CD4-positive, CD25-positive, alpha-beta regulatory T cell (primary cell): ENCODE results near the gene NUP37. TPM values are rescaled to one million over a fixed set of nuclear protein-coding genes. Genes with fewer than 3 reads are reported as not detected.
A peak's percentile ranks its signal among the peaks of the same experiment; 100 is the strongest.
"Not testable (repeated sequence)": the region's sequence is repeated elsewhere in the genome, so short reads cannot be mapped to it uniquely, and the experiment has no call there.

ENCODE experiments used
- ATAC-seq, 2 donors: fragments of 150-1000 bp; cut with Tn5 transposase; one replicate each; pipeline ENCODE4 v1.10.0; 2021; ENCODE audit warnings: low read depth in 2 of 2, moderate number of reproducible peaks in 2 of 2, moderate library complexity in 1 of 2
- DNase-seq, 3 donors: peaks; one replicate each; pipeline versions ENCODE4 v3.0.0 to v3.0.0-alpha.2; 2012 to 2022; ENCODE audit warnings: mixed read lengths in 1 of 3
- H3K27ac ChIP-seq: one replicate; pipeline ENCODE4 v1.7.0; 2013; ENCODE audit warnings: mild to moderate bottlenecking, low read length; ENCODE audit not compliant: insufficient read depth, poor library complexity, severe bottlenecking
- H3K27me3 ChIP-seq: one replicate; pipeline ENCODE4 v1.7.0; 2013; ENCODE audit warnings: low read length; ENCODE audit not compliant: control insufficient read depth, insufficient read depth
- H3K36me3 ChIP-seq: one replicate; pipeline ENCODE4 v1.7.0; 2013; ENCODE audit warnings: mild to moderate bottlenecking, low read length, moderate library complexity; ENCODE audit not compliant: control insufficient read depth, insufficient read depth
- H3K4me1 ChIP-seq: 2 replicates; pipeline ENCODE4 v1.7.0; 2013; ENCODE audit warnings: mild to moderate bottlenecking, low read length; ENCODE audit not compliant: insufficient read depth, control insufficient read depth, poor library complexity, severe bottlenecking
- H3K4me3 ChIP-seq: one replicate; pipeline ENCODE4 v1.7.0; 2013; ENCODE audit warnings: low read depth, mild to moderate bottlenecking, low read length, moderate library complexity
- H3K9me3 ChIP-seq, 2 experiments: 1 replicate in 1 of 2; 2 replicates in 1 of 2; pipeline ENCODE4 v1.7.0; 2013; ENCODE audit warnings: low read length in 2 of 2, mild to moderate bottlenecking in 1 of 2, moderate library complexity in 1 of 2; ENCODE audit not compliant: control insufficient read depth in 2 of 2
- H3K27ac Mint-ChIP-seq, 3 donors: one replicate each; pipeline ENCODE4 v1.8.0; 2020 to 2022; ENCODE audit warnings: mild to moderate bottlenecking in 3 of 3, mixed read lengths in 3 of 3, moderate library complexity in 2 of 3
- H3K27me3 Mint-ChIP-seq: one replicate; pipeline ENCODE4 v1.8.0; 2022; ENCODE audit warnings: mild to moderate bottlenecking, mixed read lengths
- H3K36me3 Mint-ChIP-seq: one replicate; pipeline ENCODE4 v1.8.0; 2020; ENCODE audit warnings: mixed read lengths
- H3K4me1 Mint-ChIP-seq, 4 donors: one replicate each; pipeline ENCODE4 v1.8.0; 2020 to 2022; ENCODE audit warnings: mixed read lengths in 4 of 4, mild to moderate bottlenecking in 1 of 4
- H3K4me3 Mint-ChIP-seq, 4 donors: one replicate each; pipeline ENCODE4 v1.8.0; 2020 to 2022; ENCODE audit warnings: mild to moderate bottlenecking in 4 of 4, mixed read lengths in 4 of 4, moderate library complexity in 3 of 4
- H3K9me3 Mint-ChIP-seq, 7 donors: one replicate each; pipeline ENCODE4 v1.8.0; 2020 to 2022; ENCODE audit warnings: mixed read lengths in 7 of 7, mild to moderate bottlenecking in 3 of 7, moderate library complexity in 2 of 7
- polyA plus RNA-seq, 4 donors: library from polyadenylated mRNA; unstranded; fragments of 300-500 nt; fragmentation: Illumina TruSeq; gene quantifications; one replicate each; pipeline ENCODE4 v1.2.3, GENCODE V29; 2021
- total RNA-seq: library from RNA; stranded (reverse); gene quantifications from one replicate; pipeline ENCODE4 v1.2.3, GENCODE V29; 2022

Gene NUP37, protein sequence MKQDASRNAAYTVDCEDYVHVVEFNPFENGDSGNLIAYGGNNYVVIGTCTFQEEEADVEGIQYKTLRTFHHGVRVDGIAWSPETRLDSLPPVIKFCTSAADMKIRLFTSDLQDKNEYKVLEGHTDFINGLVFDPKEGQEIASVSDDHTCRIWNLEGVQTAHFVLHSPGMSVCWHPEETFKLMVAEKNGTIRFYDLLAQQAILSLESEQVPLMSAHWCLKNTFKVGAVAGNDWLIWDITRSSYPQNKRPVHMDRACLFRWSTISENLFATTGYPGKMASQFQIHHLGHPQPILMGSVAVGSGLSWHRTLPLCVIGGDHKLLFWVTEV
- 17.2 TPM for total RNA-seq
- 10 to 100 TPM; 37.8 to 44.7 (median 40.7) TPM for polyA plus RNA-seq

GRCh38 chr12:102119674-102120563 lies at the start of gene NUP37, which contains the start of gene PARPBP:
TSS of gene NUP37 (minus strand) at chr12:102120114. CDS start at chr12:102118518, 1,596 bp downstream.
TSS of gene PARPBP (plus strand) at chr12:102120183. CDS start at chr12:102123889, 3,706 bp downstream.
- DNase-seq (peak; percentile 89 to 96 (median 93)), ATAC-seq (peak; percentile 96)
- Mint-ChIP-seq H3K36me3 (peaks cover 24% of the 10 kb centered on the region), H3K27ac (peak within 1 kb of the TSS; percentile 89 to 98 (median 97)), H3K4me1 (peaks cover 16 to 47% (median 34%) of the 10 kb centered on the region in 4 donors), H3K9me3 (no peaks in the 10 kb centered on the region), H3K27me3 (no peaks in the 10 kb centered on the region), H3K4me3 (peak within 1 kb of the TSS; percentile 94 to 99 (median 96))
- H3K27me3 ChIP-seq, result no peaks in the 10 kb centered on the region
- peak within 1 kb of the TSS; percentile 94 for H3K4me3 ChIP-seq
- H3K9me3 ChIP-seq, result no peaks in the 10 kb centered on the region
- H3K4me1 ChIP-seq, result peaks cover 26% of the 10 kb centered on the region
- H3K27ac ChIP-seq, result peak within 1 kb of the TSS; percentile 89
- H3K36me3 ChIP-seq, result peaks cover 16% of the 10 kb centered on the region

DNA sequence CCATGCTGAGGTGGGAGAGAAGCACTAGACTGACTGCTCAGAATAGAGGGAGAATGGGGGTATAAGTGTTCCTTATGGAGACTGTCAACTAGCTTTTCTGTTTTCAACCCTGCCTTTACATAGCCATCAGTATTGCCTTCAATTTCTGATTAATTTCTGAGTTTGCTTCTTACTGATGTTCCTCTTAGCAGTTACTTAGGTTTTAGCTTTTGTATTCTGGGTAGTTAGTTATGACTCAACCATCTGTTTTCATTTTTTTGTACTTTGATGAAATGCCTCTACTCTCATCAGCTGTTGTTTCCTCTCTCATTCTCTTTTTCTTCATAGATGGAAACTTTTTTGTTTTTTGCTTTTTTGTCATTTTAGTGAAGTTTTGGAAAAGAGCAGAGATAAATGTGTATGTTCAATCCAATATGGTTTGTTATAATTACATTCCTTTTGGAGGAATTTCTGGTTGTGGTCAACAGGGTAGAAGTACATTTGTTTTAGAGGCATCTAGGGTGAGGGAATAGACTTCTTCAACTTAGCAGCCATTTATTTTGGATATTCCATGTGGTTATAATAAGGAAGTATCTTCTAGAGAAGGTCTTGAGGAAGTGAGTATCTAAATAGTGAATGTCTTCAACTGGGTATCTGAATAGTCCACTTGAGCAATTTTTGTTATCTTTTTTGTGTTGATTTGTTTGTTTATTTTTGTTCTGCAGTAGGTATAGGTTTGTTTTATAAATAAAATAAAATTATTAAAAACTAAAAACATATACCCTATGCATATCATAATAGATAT lies 48.1 kb upstream of the NUP37 start:
- Mint-ChIP-seq H3K27ac (peak overlapping the region in 2 of 3 donors; percentile 6 to 41), H3K9me3 (no peaks in the 10 kb centered on the region), H3K27me3 (no peaks in the 10 kb centered on the region), H3K4me1 (peaks cover 4 to 19% (median 8%) of the 10 kb centered on the region in 4 donors), H3K4me3 (no peak overlapping the region), H3K36me3 (peaks cover 3% of the 10 kb centered on the region)
- Histone ChIP-seq H3K27ac (no peak overlapping the region), H3K4me1 (peaks cover 10% of the 10 kb centered on the region), H3K4me3 (no peak overlapping the region), H3K9me3 (no peaks in the 10 kb centered on the region), H3K27me3 (no peaks in the 10 kb centered on the region), H3K36me3 (no peaks in the 10 kb centered on the region)
- peak in 2 of 3 donors; percentile 3 to 57 for DNase-seq
- ATAC-seq, result peak in 1 of 2 donors; percentile 48

GRCh38 chr12:102163383-102163782 lies 43.5 kb upstream of the NUP37 start:
- ATAC-seq (no peak), DNase-seq (no peak)
- H3K36me3 ChIP-seq, result no peaks in the 10 kb centered on the region
- Mint-ChIP-seq H3K4me1 (peaks cover 0 to 14% (median 7%) of the 10 kb centered on the region in 4 donors), H3K27me3 (no peaks in the 10 kb centered on the region), H3K4me3 (no peak overlapping the region), H3K9me3 (peaks cover 0 to 1% (median 0%) of the 10 kb centered on the region in 7 donors), H3K36me3 (peaks cover 3% of the 10 kb centered on the region), H3K27ac (no peak overlapping the region)
- no peak overlapping the region for H3K4me3 ChIP-seq
- no peaks in the 10 kb centered on the region for H3K9me3 ChIP-seq
- H3K4me1 ChIP-seq, result peaks cover 10% of the 10 kb centered on the region
- H3K27me3 ChIP-seq, result no peaks in the 10 kb centered on the region
- no peak overlapping the region for H3K27ac ChIP-seq

DNA sequence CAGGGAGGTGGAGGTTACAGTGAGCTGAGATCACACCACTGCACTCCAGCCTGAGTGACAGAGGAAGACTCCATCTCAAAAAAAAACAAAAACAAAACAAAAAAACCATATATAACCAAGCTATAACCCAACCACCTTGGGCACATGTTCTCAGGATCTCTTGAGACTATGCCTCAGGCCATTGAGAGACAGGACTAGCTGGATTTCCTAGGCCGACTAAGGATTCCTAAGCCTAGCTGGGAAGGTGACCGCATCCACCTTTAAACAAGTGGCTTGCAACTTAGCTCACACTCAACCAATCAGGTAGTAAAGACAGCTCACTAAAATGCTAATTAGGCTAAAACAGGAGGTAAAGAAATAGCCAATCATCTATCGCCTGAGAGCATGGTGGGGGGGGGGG lies 35.3 kb upstream of the NUP37 start:
- H3K27ac Mint-ChIP-seq, result peak overlapping the region in 1 of 3 donors; percentile 86
- H3K9me3 Mint-ChIP-seq, H3K36me3 Mint-ChIP-seq, H3K27me3 Mint-ChIP-seq, H3K4me3 ChIP-seq, H3K36me3 ChIP-seq, ATAC-seq, H3K4me3 Mint-ChIP-seq, H3K27ac ChIP-seq, DNase-seq, H3K4me1 Mint-ChIP-seq, H3K9me3 ChIP-seq, H3K4me1 ChIP-seq, H3K27me3 ChIP-seq: not testable (repeated sequence)

DNA sequence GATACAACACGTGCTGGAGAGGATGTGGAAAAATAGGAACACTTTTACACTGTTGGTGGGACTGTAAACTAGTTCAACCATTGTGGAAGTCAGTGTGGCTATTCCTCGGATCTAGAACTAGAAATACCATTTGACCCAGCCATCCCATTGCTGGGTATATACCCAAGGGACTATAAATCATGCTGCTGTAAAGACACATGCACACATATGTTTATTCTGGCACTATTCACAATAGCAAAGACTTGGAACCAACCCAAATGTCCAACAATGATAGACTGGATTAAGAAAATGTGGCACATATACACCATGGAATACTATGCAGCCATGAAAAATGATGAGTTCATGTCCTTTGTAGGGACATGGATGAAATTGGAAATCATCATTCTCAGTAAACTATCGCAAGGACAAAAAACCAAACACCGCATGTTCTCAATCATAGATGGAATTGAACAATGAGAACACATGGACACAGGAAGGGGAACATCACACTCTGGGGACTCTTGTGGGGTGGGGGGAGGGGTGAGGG lies 27.2 kb upstream of the NUP37 start:
- not testable (repeated sequence) for H3K9me3 ChIP-seq, H3K4me3 Mint-ChIP-seq, DNase-seq, ATAC-seq, H3K27me3 ChIP-seq, H3K27ac Mint-ChIP-seq, H3K27ac ChIP-seq, H3K9me3 Mint-ChIP-seq, H3K4me3 ChIP-seq, H3K36me3 Mint-ChIP-seq, H3K4me1 ChIP-seq, H3K27me3 Mint-ChIP-seq, H3K36me3 ChIP-seq
- peaks cover 0 to 13% (median 10%) of the 10 kb centered on the region in 4 donors for H3K4me1 Mint-ChIP-seq

GRCh38 chr12:102144221-102144620 lies 24.3 kb upstream of the NUP37 start:
- no peak overlapping the region for H3K27ac Mint-ChIP-seq
- peaks cover 0 to 16% (median 6%) of the 10 kb centered on the region in 4 donors for H3K4me1 Mint-ChIP-seq
- H3K9me3 ChIP-seq, result no peaks in the 10 kb centered on the region
- H3K4me3 Mint-ChIP-seq, result no peak overlapping the region
- DNase-seq, result no peak
- H3K9me3 Mint-ChIP-seq, result peaks cover 0 to 5% (median 0%) of the 10 kb centered on the region in 7 donors
- no peaks in the 10 kb centered on the region for H3K27me3 ChIP-seq
- peaks cover 17% of the 10 kb centered on the region for H3K36me3 Mint-ChIP-seq
- no peak overlapping the region for H3K4me3 ChIP-seq
- H3K27me3 Mint-ChIP-seq, result no peaks in the 10 kb centered on the region
- no peaks in the 10 kb centered on the region for H3K36me3 ChIP-seq
- no peaks in the 10 kb centered on the region for H3K4me1 ChIP-seq
- H3K27ac ChIP-seq, result no peak overlapping the region
- no peak for ATAC-seq

GRCh38 chr12:102142866-102143373 lies 23.0 kb upstream of the NUP37 start:
- peak in 1 of 3 donors; percentile 67 for DNase-seq
- not testable (repeated sequence) for H3K9me3 ChIP-seq, H3K4me3 ChIP-seq, H3K27me3 Mint-ChIP-seq, ATAC-seq, H3K27me3 ChIP-seq, H3K27ac ChIP-seq, H3K4me1 ChIP-seq, H3K36me3 ChIP-seq, H3K9me3 Mint-ChIP-seq
- H3K4me3 Mint-ChIP-seq, result peak overlapping the region in 2 of 4 donors; percentile 73 to 85
- peaks cover 20% of the 10 kb centered on the region for H3K36me3 Mint-ChIP-seq
- H3K27ac Mint-ChIP-seq, result peak overlapping the region in 2 of 3 donors; percentile 53 to 87
- peaks cover 0 to 16% (median 6%) of the 10 kb centered on the region in 4 donors for H3K4me1 Mint-ChIP-seq
